ENCODE data around the gene GRIK5.

GRCh38 chr19:42081584-42082203 lies 11.7 kb upstream of the GRIK5 start:
- TF ChIP-seq CTCF (conservative IDR thresholded peaks at IDR 0.05) (peak; percentile 62), EZH2 (IDR thresholded peaks at IDR 0.05; ENCODE audit: low read depth) (no peak)

All from PC-9 (cell line).